Kidney (tissue), 14 donors: ENCODE results near the gene TEAD1. TPM values are rescaled to one million over a fixed set of nuclear protein-coding genes. Genes with fewer than 3 reads are reported as not detected.

ENCODE experiments used
- DNase-seq, 5 donors: peaks; one replicate each; pipeline ENCODE4 v3.0.0-alpha.2; 2013 to 2020
- FAIRE-seq: peaks from 2 replicates; lab custom pipeline; 2012; peaks lifted over from hg19 to GRCh38; lab: Jason Lieb, UNC
- H3K27ac ChIP-seq, 2 donors: one replicate each; pipeline ENCODE4 v1.7.0; 2013; ENCODE audit warnings: low read depth in 2 of 2, low read length in 2 of 2, inconsistent platforms in 1 of 2
- H3K27me3 ChIP-seq: one replicate; pipeline ENCODE4 v1.7.1; 2013; ENCODE audit warnings: low read length, inconsistent platforms; ENCODE audit not compliant: control insufficient read depth, insufficient read depth
- H3K36me3 ChIP-seq, 3 donors: one replicate each; pipeline versions ENCODE4 v1.7.0 to v1.7.1; 2013; ENCODE audit warnings: low read length in 3 of 3, control low read depth in 1 of 3, inconsistent platforms in 1 of 3; ENCODE audit not compliant: insufficient read depth in 3 of 3, control insufficient read depth in 2 of 3
- H3K4me1 ChIP-seq, 3 donors: one replicate each; pipeline versions ENCODE4 v1.7.0 to v1.7.1; 2013; ENCODE audit warnings: low read length in 3 of 3, inconsistent platforms in 1 of 3, low read depth in 1 of 3; ENCODE audit not compliant: control insufficient read depth in 2 of 3, insufficient read depth in 2 of 3
- H3K4me3 ChIP-seq, 3 donors: one replicate each; pipeline versions ENCODE4 v1.7.0 to v1.8.1; 2013; ENCODE audit warnings: low read length in 3 of 3, control low read depth in 1 of 3, inconsistent platforms in 1 of 3
- H3K9ac ChIP-seq, 3 donors: one replicate each; pipeline versions ENCODE4 v1.7.0 to v1.7.1; 2013; ENCODE audit warnings: low read length in 3 of 3, control low read depth in 1 of 3, inconsistent platforms in 1 of 3
- H3K9me3 ChIP-seq, 3 donors: one replicate each; pipeline versions ENCODE4 v1.7.0 to v1.7.1; 2013; ENCODE audit warnings: low read length in 3 of 3, control low read depth in 1 of 3, inconsistent platforms in 1 of 3; ENCODE audit not compliant: control insufficient read depth in 2 of 3, insufficient read depth in 1 of 3
- intact Hi-C: fragments of 100-400 bp; cut with DNase I; formaldehyde crosslinking; loops from one replicate; pipeline ENCODE4 v1.11.1; 2022
- polyA plus RNA-seq: library from polyadenylated mRNA; stranded (reverse); fragments of 350-450 nt; fragmentation: Illumina TruSeq; extraction: RNeasy Lipid Tissue Mini Kit (QIAGEN cat#74804); gene quantifications from one replicate; pipeline ENCODE4 v1.2.3, GENCODE V29; 2014; ENCODE audit warnings: low read depth, low replicate concordance; ENCODE audit not compliant: insufficient read depth
- total RNA-seq: library from RNA; stranded (reverse); fragmentation: NEBNext Ultra II Directional; extraction: Animal tissue kit (Norgen Biotek cat#: 25700); gene quantifications from one replicate; pipeline ENCODE4 v1.2.1, GENCODE V29; 2021
- TF ChIP-seq, protein P1 (sequence below): IDR thresholded peaks from 3 replicates; pipeline ENCODE4 v1.5.1; 2012; ENCODE audit warnings: mild to moderate bottlenecking, moderate library complexity, borderline replicate concordance; ENCODE audit not compliant: insufficient read depth; ENCODE audit errors: extremely low read depth
- donor health status: control.
- donor health status: control.
- donor health status: control.
- donor health status: control.
- donor health status: control.
- donor health status: DM: yes; HTN: yes; CAD: no.
- donor health status: Normal renal cell carcinoma (clear cell type).

Gene TEAD1
- total and polyA plus RNA-seq, 2 donors from 2014 or later, result 7.6 to 77.2 TPM

DNA sequence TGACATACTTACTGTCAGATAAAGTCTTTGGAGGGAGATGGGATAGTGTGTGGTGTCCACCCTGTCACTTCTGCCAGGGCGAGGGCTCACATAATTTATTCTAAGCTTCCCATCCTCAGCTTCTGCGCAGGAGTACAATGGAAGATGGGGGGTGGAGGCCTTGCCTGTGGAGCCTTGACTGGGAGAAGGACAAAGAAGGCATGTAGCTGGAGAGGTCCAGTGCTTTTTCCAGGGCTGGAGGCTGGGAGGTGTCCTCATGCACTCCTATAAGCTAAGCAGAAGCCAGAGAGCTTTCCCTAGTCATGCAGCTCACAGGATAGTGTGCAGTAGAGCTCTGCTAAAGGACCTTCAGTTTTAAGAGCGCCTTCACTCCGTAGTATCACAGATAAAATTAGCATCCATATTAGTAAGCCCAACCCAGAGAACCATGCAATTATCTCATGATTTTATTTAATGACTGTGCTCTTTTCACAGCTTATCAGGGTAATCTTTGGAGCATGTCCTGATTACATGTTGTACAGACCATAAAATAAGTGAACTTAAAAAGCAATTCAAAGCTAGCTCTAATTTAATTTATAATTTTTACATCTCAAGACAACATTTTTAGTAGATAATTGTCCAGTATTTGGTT, 148.3 kb downstream of the TEAD1 start:
- Histone ChIP-seq H3K4me3 (no peak overlapping the region), H3K27me3 (no peaks in the 10 kb centered on the region), H3K4me1 (peaks cover 3 to 25% (median 4%) of the 10 kb centered on the region in 3 donors), H3K9me3 (no peaks in the 10 kb centered on the region), H3K27ac (no peak overlapping the region), H3K9ac (no peak overlapping the region), H3K36me3 (no peaks in the 10 kb centered on the region)
- intact Hi-C loops, result no loop called here
- FAIRE-seq (no peak), DNase-seq (no peak)
- TF ChIP-seq, protein P1, sequence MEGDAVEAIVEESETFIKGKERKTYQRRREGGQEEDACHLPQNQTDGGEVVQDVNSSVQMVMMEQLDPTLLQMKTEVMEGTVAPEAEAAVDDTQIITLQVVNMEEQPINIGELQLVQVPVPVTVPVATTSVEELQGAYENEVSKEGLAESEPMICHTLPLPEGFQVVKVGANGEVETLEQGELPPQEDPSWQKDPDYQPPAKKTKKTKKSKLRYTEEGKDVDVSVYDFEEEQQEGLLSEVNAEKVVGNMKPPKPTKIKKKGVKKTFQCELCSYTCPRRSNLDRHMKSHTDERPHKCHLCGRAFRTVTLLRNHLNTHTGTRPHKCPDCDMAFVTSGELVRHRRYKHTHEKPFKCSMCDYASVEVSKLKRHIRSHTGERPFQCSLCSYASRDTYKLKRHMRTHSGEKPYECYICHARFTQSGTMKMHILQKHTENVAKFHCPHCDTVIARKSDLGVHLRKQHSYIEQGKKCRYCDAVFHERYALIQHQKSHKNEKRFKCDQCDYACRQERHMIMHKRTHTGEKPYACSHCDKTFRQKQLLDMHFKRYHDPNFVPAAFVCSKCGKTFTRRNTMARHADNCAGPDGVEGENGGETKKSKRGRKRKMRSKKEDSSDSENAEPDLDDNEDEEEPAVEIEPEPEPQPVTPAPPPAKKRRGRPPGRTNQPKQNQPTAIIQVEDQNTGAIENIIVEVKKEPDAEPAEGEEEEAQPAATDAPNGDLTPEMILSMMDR, result no peak

DNA sequence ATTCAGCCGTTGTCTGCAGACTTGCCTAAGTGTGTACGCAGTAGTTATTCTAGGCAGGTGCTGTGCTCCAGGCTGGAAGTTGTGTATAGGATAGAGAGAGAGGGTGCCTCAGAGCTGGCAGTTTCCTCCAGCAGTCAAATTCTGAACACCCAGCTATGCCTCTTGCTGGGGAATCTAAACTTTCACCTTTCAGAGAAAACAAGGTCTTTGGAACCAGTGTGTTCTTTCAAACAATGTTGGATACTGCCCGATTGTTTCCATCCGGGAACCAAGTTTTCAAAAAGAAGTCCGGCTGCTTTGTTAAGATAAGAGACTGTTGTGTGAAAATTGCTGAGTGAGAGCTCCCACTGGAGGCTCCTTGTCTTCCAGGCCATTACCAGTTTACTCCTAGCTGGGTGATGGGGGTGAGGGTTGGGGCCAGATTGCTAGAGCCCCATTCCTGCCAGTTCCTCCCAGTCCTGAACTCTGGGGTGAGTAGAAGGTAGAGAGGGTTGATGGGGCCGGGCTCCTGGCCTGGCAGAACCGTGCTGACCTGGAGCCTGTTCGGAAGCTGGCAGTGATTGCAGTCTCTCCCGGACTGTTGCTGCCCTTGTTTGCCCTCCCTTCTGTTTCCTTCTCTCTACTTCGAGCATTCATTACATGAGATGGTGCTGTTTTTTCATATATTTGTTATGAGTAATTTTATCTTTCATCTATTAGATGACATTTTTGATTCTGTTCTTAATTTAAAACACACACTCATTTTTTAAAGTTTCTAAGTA, 150.2 kb downstream of the TEAD1 start:
- peak overlapping the region in 1 of 3 donors; percentile 15 for H3K9ac ChIP-seq
- no peak overlapping the region for H3K4me3 ChIP-seq
- H3K4me1 ChIP-seq, result peaks cover 6 to 40% (median 10%) of the 10 kb centered on the region in 3 donors
- TF ChIP-seq, protein P1, result no peak
- no peaks in the 10 kb centered on the region for H3K27me3 ChIP-seq
- H3K27ac ChIP-seq, result peak overlapping the region in 1 of 2 donors; percentile 23
- no peaks in the 10 kb centered on the region for H3K36me3 ChIP-seq
- FAIRE-seq (no peak), DNase-seq (no peak)
- H3K9me3 ChIP-seq, result no peaks in the 10 kb centered on the region
- intact Hi-C loops, result no loop called here

DNA sequence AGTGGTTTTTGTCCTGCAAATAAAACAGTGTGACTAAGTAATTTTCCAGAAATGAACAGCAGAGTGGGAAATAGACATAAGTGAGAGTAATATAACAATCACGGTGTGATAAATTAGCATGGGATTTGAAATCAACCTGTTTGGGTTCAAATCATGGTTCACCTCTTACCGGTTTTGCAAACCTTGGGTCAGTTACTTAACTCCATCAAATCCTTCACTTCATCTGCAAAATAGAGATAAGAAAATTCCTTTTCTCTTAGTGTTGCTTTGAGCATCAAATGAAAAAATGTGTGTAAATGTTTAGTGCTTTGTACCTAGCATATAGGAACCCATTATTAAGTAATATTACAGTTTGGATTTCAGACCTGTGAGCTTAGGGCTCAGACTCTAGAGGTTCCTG, 152.2 kb downstream of the TEAD1 start:
- no peak overlapping the region for H3K9ac ChIP-seq
- H3K27me3 ChIP-seq, result no peaks in the 10 kb centered on the region
- DNase-seq (no peak), FAIRE-seq (no peak)
- H3K4me3 ChIP-seq, result no peak overlapping the region
- intact Hi-C loops, result no loop called here
- no peaks in the 10 kb centered on the region for H3K9me3 ChIP-seq
- H3K4me1 ChIP-seq, result peaks cover 6 to 45% (median 14%) of the 10 kb centered on the region in 3 donors
- H3K27ac ChIP-seq, result no peak overlapping the region
- TF ChIP-seq, protein P1, result no peak
- no peaks in the 10 kb centered on the region for H3K36me3 ChIP-seq
